Measurements from ENCODE around the gene KANSL1.

GRCh38 chr17:46154151-46154816 lies 38.9 kb downstream of the KANSL1 start:
- no peak for TF ChIP-seq CTCF (conservative IDR thresholded peaks at IDR 0.05 in 1 of 2, IDR thresholded peaks at IDR 0.05 in 1 of 2; ENCODE audit: low read depth in 1 of 2, low read length in 2 of 2)
- no peak for TF ChIP-seq EZH2 (IDR thresholded peaks at IDR 0.05; ENCODE audit: low read length, missing control alignments)

All from fibroblast of lung (primary cell).